Hepatocyte (in vitro differentiated cells): ENCODE results near the gene MED20. TPM values are rescaled to one million over a fixed set of nuclear protein-coding genes. Genes with fewer than 3 reads are reported as not detected.

Source experiments
- DNase-seq: peaks from one replicate; pipeline ENCODE4 v3.0.0-alpha.2; 2016; ENCODE audit warnings: low spot score
- H2AFZ ChIP-seq: fragments of 200-600 bp; sonication (generic); 2 replicates; pipeline ENCODE4 v1.6.0; 2016; ENCODE audit warnings: antibody characterized with exemption, mild to moderate bottlenecking
- H3K27ac ChIP-seq: fragments of 200-600 bp; sonication (generic); 2 replicates; pipeline ENCODE4 v1.5.1; 2016; ENCODE audit warnings: mild to moderate bottlenecking
- H3K27me3 ChIP-seq: fragments of 200-600 bp; sonication (generic); 2 replicates; pipeline ENCODE4 v1.6.1; 2016
- H3K36me3 ChIP-seq: fragments of 200-600 bp; sonication (generic); replicated peaks from 2 replicates; pipeline ENCODE4 v1.5.1; 2016; ENCODE audit warnings: low read depth; ENCODE audit not compliant: insufficient read depth
- H3K4me1 ChIP-seq: fragments of 200-600 bp; sonication (generic); 2 replicates; pipeline ENCODE4 v1.5.1; 2016; ENCODE audit warnings: mild to moderate bottlenecking, moderate library complexity; ENCODE audit not compliant: insufficient read depth
- H3K4me2 ChIP-seq: fragments of 200-600 bp; sonication (generic); 2 replicates; pipeline ENCODE4 v1.6.0; 2016
- H3K4me3 ChIP-seq: fragments of 200-600 bp; sonication (generic); 2 replicates; pipeline ENCODE4 v1.5.1; 2016; ENCODE audit warnings: mild to moderate bottlenecking
- H3K79me2 ChIP-seq: fragments of 200-600 bp; sonication (generic); 2 replicates; pipeline ENCODE4 v1.6.0; 2017; ENCODE audit warnings: mild to moderate bottlenecking
- H3K9me2 ChIP-seq: fragments of 200-600 bp; sonication (generic); replicated peaks from 2 replicates; pipeline ENCODE4 v1.6.0; 2017; ENCODE audit warnings: mild to moderate bottlenecking; ENCODE audit not compliant: insufficient read depth
- H3K9me3 ChIP-seq: fragments of 200-600 bp; sonication (generic); 2 replicates; pipeline ENCODE4 v1.5.1; 2016; ENCODE audit warnings: low read depth, mild to moderate bottlenecking
- H4K20me1 ChIP-seq: fragments of 200-600 bp; sonication (generic); 2 replicates; pipeline ENCODE4 v1.6.0; 2016; ENCODE audit warnings: mild to moderate bottlenecking; ENCODE audit not compliant: insufficient read depth, poor library complexity, severe bottlenecking
- CTCF ChIP-seq: fragments of 200-600 bp; sonication (generic); IDR thresholded peaks from 2 replicates; pipeline ENCODE4 v1.5.1; 2016; ENCODE audit warnings: antibody characterized with exemption, mild to moderate bottlenecking; ENCODE audit not compliant: poor library complexity
- EZH2 ChIP-seq: fragments of 200-600 bp; sonication (generic); IDR thresholded peaks from 2 replicates; pipeline ENCODE4 v1.6.1; 2016; ENCODE audit warnings: antibody characterized with exemption, mild to moderate bottlenecking, borderline replicate concordance
- EZH2phosphoT487 ChIP-seq: fragments of 200-600 bp; sonication (generic); IDR thresholded peaks from one replicate; pipeline ENCODE4 v1.6.1; 2018; ENCODE audit warnings: antibody characterized with exemption, mild to moderate bottlenecking, low read depth, moderate library complexity; ENCODE audit not compliant: unreplicated experiment, severe bottlenecking
- whole genome bisulfite sequencing: methylation state at CpG from one replicate; pipeline ENCODE4 v1.1.6; 2016; ENCODE audit warnings: low lambda C conversion rate; ENCODE audit errors: missing lambda C conversion rate; 5-methylcytosine and 5-hydroxymethylcytosine counted together
- polyA plus RNA-seq: library from polyadenylated mRNA; unstranded; fragments of >200 nt; fragmentation: Nextera tagmentation; extraction: Ambion mirVana; gene quantifications from 2 replicates; pipeline ENCODE4 v1.2.1, GENCODE V29; 2016
- total RNA-seq: library from RNA; depleted of rRNA; stranded (reverse); fragments of >200 nt; gene quantifications from 2 replicates; pipeline ENCODE4 v1.2.3, GENCODE V29; 2014

The MED20 gene
- total and polyA plus RNA-seq, 2 experiments from 2014 or later, result 18.1 to 19.8 TPM

GRCh38 chr6:41942067-41942851, 21.3 kb upstream of the MED20 start:
- WGBS, result 49% methylated on average over 20 of the region's 20 CpGs

GRCh38 chr6:41941280-41942066, 20.5 kb upstream of the MED20 start, which contains the start of gene CCND3:
TSS of gene CCND3 (minus strand) at chr6:41941808. CDS start at chr6:41941649, 159 bp downstream.
- H3K27me3 ChIP-seq, result no peaks in the 10 kb centered on the region
- peak within 1 kb of the TSS; percentile 91 for H3K27ac ChIP-seq
- H3K9me3 ChIP-seq, result no peaks in the 10 kb centered on the region
- H3K79me2 ChIP-seq, result peaks cover 32% of the 10 kb centered on the region
- no peaks in the 10 kb centered on the region for H4K20me1 ChIP-seq
- H3K4me2 ChIP-seq, result peak within 1 kb of the TSS; percentile 97
- H3K36me3 ChIP-seq, result no peaks in the 10 kb centered on the region
- DNase-seq, result peak; percentile 97
- H3K4me3 ChIP-seq, result peak within 1 kb of the TSS; percentile 57
- H2AFZ ChIP-seq, result peak within 1 kb of the TSS; percentile 51
- 0% methylated on average over 48 of the region's 87 CpGs for WGBS
- TF ChIP-seq EZH2 (no peak), CTCF (peak; percentile 0)
- H3K4me1 ChIP-seq, result peaks cover 24% of the 10 kb centered on the region
- no peaks in the 10 kb centered on the region for H3K9me2 ChIP-seq

More at GRCh38 chr6:41942067-41942851, 21.3 kb upstream of the MED20 start:
- DNase-seq, result no peak
- no peaks in the 10 kb centered on the region for H4K20me1 ChIP-seq
- H3K27ac ChIP-seq, result peak overlapping the region; percentile 66
- no peaks in the 10 kb centered on the region for H3K9me2 ChIP-seq
- no peaks in the 10 kb centered on the region for H3K27me3 ChIP-seq
- H3K4me1 ChIP-seq, result peaks cover 24% of the 10 kb centered on the region
- TF ChIP-seq EZH2 (no peak), EZH2phosphoT487 (no peak), CTCF (no peak)
- H3K4me3 ChIP-seq, result peak overlapping the region; percentile 34
- peak overlapping the region; percentile 34 for H2AFZ ChIP-seq
- peaks cover 28% of the 10 kb centered on the region for H3K79me2 ChIP-seq
- H3K9me3 ChIP-seq, result no peaks in the 10 kb centered on the region
- peak overlapping the region; percentile 97 for H3K4me2 ChIP-seq
- H3K36me3 ChIP-seq, result no peaks in the 10 kb centered on the region

- H3K27me3 ChIP-seq, result no peaks in the 10 kb centered on the region
- WGBS, result 3% methylated on average over 34 of the region's 38 CpGs
- no peaks in the 10 kb centered on the region for H3K9me2 ChIP-seq
- TF ChIP-seq EZH2, result no peak
- TF ChIP-seq EZH2phosphoT487, result no peak
- peak; percentile 10 for TF ChIP-seq CTCF
- peak overlapping the region; percentile 57 for H3K4me3 ChIP-seq
- peak overlapping the region; percentile 97 for H3K4me2 ChIP-seq
- peaks cover 24% of the 10 kb centered on the region for H3K4me1 ChIP-seq
- peak overlapping the region; percentile 51 for H2AFZ ChIP-seq
- peak; percentile 61 for DNase-seq
- no peaks in the 10 kb centered on the region for H3K9me3 ChIP-seq
- peaks cover 3% of the 10 kb centered on the region for H4K20me1 ChIP-seq
- peak overlapping the region; percentile 91 for H3K27ac ChIP-seq
- H3K79me2 ChIP-seq, result peaks cover 32% of the 10 kb centered on the region
- no peaks in the 10 kb centered on the region for H3K36me3 ChIP-seq
These were observed 19.9 kb upstream of the MED20 start for GRCh38 chr6:41940759-41941279.
